HK-2 (cell line): ENCODE data around the gene CFDP1.

ENCODE experiments used
- DNase-seq: peaks from one replicate; pipeline ENCODE4 v3.0.0-alpha.2; 2018; ENCODE audit not compliant: unreplicated experiment

Gene CFDP1

DNA sequence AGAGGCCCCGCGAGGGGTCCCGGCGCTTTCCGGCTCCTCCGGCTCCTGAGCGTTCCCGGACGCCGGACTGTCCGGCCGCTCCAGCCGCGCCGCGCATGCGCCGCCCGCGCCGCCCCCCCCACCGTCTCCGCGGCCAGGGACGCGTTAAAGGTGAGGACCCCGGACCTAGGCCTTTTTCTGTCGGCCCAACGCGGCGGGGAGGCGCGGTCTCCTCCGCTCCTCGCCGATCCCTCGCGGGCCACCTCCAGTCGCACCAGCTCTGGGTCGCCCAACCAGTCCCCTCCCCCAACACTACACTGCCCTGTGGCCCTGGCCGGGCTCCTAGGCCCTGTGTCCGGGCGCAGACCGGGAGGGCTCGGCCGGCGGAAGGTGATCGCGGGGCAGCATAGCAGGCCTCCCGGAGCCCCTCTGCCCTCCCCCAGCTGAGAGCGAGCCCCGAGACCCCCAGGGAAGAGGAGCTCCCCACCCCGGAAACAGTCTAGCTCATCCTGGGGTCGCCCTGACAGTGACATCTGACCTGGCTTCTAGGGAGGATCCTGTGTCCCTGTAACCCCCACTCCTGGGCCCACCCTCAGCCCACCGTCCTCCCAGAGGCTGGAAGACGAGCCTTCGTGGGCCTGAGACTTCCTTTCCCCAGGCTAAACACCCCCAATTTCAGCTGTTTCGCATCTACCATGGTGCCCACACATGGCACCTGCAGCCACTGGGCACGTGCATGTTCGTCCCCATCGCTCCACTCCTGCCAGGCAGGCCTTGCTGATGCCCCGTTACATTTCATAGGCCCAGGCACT lies 167.2 kb downstream of the CFDP1 start:
- DNase-seq, result peak; percentile 83

DNA sequence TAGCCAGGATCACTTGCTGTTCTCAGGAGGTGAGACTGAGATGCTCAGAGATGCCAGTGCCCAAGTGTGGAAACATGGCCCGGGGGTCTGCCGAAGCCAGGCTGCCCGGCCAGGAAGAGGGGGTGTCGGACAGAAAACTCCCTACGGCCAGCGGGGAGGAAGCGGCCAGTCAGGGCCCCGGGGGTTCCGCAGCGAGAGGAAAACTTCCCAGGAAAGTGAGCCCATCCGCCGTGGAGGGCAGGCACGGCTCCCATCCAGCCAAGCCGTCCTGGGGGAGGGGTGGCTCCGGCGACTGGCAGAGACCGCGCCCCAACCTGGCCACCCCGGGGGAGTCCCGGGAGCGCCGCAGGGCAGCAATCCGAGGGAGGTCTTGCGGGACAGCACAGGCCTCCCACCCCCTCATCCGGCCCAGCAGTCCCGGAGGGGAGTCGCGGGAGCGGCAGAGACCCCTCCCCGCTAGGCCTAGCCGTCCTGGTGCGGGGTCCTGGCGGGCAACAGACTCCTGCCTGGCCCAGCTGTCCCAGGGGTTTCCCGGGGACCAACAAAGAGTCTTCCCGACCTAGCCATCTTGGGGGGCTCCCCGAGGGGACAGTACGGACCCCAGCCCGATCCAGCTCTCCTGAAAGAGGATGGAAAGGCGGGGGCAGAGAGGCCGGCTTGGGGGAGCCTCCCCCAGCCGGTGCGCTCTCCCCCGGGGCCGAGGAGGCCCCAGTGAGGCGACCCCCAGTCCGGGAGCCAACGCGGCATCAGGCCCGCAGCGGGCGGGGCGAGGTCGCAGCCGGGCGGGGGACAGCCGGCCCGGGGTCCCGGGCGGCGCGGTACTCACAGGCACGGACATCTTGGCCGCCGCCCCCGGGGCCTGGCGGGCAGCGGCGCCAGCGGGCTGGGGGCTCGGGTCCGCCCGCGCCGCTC lies 168.0 kb downstream of the CFDP1 start:
- no peak for DNase-seq

DNA sequence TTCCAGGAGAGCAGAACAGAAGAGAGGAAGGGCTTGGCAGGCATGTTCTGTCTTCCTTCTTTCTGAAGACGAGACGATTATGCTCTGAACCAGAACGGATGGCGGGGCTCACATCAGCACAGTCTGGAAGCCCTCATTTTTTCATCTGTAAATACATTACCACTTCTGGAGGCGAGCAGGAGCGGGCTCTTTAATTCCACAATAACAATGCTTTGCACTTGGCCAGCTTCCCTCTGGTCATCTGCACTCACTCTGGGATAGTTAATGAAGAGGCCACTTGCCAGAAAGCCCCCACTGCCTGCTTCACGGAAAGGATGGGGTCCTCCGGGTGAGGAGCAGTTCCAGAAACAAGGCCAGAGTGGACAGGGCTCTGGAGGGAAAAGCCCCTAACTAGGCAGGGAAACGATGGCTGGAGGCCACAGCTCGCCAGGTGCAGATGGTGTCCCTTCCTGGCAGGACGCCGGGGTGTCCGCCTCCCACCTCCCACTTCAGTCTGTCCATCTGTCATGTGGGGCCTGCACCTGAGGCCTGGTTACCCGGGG lies 168.8 kb downstream of the CFDP1 start:
- DNase-seq, result no peak

DNA sequence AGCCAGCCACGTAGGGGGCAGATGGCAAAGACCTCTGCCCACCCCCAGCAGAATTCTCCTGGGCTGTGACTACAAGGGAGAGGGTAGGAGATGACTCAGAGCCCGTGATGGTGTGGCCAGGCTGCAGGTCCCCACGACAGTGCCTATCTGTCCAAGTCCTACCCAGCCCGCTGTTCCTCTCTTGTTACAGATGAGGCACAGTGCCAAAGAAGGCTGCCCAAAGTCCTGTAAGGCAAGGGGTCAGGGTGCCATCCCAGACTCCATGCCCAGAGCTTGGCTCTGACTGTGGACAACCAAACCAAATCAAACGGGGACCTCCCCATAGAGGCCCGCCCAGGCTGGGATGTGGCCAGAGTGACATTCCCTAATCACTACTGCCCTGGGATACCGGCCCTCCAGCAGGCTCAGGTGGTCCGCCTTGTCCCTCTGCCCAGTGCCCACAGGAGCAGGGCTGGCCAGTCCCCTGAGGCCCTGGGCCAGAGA lies 169.3 kb downstream of the CFDP1 start:
- DNase-seq, result no peak

DNA sequence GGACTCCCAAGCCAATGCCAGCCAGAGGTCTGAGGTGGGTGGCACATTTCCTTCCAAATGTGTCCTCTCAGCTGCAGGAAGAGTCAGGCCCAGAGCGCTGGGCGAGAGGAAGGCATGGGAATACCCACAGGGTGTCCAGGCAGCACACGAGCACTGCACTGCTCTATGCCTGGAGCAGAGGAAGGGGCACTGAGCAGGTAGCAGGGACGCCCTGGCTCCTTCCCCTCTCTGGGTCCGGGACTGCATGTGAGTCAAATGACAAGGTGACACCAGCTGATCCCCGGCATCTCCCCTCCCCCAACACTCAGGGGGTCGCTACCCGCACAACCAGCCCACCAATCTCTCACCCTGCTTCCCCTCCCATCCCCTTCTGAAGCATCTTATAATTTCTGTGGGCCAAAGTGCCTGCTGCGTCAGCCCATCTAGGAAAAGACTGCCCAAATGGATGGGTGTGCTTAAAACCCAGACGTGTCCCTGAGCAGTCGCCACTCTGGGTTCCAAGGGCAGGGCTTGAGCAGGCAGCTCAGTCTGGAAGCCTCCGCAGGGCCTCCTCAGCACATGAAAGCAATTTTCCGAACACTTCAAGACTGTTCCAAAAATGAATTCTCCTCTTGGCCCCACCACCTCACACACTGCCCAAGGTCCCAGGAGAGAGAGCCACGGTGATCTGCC lies 169.9 kb downstream of the CFDP1 start:
- DNase-seq, result no peak

DNA sequence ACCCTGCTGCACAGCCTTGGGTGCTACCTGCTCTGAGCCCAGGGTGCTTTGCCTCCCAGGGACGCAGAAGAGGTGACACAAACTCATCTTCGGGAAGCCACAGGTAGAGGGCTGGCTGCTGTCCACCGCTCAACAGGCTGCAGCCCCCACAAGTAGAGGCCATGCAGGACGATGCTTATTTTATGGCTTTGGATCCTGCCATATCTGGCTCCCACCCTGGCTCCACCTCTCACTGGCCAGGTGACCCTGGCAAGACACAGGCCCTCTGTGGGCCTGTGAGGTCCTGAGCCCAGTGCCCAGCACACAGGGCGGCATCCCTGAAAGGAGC lies 170.5 kb downstream of the CFDP1 start:
- no peak for DNase-seq

DNA sequence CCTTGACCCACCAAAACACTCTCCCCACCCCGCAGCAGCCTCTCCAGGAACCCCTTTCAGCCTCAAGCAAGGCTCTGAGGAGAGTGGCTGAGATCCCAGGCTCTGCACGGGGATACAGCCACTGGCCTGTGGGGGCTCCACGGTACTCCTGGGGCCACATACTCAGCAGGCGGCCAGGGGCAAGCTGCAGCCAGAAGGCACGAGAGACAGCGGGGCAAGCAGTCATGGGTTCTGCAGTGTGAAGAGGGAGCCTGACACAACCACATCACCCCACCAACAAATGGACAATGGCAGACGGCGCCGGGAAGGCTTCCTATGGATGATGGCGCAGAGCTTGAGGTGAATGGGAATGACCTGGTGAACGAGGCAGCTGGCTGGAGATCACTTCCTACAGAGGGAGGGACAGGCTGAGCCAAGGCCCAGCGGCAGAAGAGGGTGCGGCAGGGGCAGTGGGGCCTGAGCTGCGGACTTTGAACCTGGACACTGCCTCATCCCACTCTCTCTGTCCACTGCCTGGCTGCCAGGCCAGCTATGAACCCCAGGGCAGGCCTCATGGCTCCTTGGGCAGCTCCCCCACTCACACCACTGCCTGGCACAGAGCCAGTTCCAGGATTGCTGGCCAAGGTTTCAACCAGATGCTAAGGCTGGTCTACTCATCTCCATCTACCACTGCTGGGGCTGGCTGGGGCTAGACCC lies 171.1 kb downstream of the CFDP1 start:
- DNase-seq, result no peak

DNA sequence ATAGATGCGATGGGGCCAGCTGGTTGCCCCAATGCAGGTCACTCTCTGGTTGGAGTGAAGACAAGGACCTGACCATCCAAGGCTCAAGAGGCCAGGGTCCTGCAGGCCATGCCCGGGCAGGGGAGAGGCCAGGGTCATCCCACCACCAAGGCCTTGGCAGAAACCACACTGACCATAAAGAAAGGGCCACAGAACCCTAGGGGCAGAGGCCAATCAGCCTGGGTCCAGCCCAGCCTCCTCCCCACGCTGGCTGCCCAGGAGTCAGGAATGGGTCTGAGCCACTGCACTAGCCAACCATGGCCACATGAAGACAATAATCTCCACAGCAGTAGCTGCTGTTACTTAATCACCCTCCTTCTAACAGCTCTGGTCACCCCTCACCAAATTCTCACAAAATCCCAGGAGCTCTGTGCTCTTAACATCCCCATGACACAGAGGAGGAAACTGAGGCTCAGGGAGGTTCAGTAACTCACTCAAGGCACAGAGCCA lies 171.7 kb downstream of the CFDP1 start:
- DNase-seq, result no peak

DNA sequence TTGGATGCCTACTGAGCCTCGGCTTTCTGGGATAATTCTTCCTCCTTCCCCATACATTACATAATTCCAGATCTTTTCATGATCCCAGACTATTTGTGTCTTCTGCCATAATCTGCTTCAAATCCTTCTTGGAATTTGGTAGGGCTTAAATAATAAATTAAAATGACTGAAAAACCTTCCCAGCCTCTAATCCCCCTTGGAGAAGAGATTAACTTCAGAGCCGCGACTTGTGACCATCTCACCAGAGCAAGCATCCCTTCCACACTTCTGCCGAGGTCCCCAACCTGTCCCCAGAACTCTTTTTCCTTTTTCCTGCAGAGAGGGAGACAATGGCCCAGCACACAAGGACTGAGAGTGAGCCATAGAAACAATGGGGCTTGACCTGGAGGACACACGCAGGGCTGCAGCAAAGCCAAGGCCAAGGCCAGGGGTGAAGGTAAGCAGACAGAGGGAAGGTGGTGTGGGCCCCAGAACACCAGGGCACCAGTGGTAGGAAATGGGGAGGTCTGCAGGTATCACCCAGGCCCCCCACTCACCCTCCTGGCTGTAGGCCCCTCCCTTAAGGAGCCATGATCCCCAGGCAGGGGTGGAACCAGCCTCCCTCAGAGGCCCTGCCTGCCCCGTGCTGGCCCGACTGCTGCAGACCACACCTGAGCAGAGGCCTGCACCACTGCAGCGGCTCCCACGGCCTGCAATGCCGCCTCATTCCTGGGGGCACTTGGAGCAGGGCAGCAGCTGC lies 172.3 kb downstream of the CFDP1 start:
- DNase-seq, result no peak

DNA sequence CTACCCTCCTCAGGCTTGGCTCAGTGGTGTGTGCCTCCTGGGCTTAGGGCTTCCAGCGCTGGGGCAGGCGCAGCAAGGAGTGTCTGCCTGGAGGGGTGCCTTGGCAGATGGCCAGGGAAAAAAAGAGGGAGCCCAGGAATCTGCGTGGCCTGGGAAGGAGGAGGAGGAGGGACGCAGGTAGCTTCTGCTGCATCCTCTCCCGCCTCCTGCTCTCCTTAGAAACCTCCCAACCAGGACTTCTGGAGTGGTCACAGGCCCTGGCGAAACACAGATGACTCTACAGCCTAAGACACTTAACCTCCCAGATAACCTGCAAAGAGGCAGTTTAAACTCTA lies 174.5 kb downstream of the CFDP1 start:
- no peak for DNase-seq

DNA sequence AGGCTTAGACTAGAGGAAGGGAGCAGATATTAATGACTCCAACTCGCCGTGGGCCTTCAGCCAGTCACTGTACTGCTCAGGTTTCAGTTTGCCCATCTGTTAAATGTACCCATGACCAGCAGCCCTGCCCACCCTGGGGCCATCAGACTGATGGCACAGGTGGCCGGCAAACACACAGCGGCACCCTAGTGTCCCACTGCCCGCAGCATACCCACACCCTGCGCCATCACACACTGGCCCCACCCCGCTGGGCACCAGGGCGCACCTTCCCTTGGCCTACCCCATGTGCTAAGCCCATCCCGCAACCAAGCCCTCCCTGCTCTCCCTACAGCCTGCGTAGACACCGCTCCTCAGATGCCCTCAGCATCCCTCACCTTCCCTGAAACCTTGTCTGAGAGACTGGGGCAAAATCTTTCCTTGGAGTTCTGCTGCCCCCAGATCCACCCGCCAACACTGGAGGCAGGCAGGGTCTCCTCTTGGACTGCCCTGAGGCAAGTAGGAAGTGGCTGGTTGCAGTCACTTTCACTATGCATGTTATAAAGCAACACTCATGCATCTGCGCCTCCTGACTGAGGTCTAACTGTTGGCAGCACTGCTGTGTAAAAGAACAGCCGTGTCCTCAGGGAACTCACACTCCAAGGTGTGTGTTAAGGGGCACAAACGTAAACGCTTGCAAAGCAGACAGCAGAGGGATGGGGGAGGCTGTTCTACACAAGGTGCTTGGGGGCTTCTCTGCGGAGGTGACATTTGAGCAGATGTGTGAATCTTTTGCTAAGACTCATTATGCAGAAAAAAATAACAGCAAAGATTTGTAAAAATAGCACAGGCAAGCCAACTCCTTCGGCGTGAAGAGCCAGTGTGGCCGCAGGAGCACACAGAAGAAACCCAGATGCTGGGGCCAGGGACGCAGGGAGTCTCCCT lies 175.2 kb downstream of the CFDP1 start:
- no peak for DNase-seq

DNA sequence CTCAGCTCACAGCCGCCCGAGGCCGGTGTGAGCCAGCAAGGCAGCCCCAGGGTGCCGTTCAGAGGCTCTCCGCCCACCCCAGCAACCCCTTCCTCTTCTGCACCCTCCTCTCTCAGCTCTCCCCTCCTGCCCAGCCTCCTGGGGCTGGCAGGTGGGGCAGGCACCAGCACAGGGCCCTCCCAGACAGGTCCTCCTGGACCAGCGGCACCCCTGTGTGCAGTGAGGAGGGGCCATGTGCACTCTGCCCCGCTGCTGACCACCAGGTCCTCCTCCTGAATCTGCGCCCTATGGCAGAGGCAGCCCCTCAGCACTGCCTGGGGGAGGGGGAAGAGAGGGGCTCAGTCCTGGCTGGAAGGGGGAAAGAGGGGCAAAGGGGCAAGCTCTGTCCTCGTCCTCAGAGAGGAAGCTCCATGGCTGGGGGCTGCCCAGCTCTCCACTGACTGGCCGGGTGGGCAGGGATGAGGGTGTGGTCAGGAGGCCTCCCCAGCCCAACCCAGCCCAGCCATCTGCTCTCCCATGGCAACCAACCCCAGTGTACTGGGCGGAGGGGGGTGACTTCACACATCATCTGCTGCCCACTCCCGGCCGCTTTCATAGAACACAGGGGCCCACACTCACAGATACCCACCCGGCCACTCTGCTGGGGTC lies 176.5 kb downstream of the CFDP1 start:
- no peak for DNase-seq

DNA sequence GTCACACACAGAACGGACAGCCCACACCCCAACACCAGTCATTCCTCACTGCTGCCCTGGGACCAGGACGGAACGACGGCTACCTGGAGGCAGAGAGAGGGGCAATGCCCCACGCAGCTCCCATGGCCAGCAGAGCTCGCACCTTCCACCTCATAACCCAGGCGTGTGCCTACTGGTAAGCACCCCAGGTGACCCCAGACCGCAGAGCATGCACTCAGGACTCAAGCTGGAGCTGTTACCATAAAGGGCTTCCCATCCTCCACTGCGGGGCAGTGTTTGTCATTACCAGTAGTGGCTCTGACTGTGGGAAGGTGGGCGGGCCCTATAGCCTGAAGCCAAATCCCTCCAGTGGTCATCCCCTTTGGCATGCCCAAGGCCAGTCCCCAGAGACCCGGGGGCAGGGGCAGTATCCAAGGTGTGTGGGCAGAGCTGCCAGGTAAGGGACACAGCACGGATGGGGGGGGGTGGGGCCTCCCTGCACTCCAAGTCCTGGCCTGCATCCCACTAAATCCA lies 177.2 kb downstream of the CFDP1 start:
- no peak for DNase-seq

DNA sequence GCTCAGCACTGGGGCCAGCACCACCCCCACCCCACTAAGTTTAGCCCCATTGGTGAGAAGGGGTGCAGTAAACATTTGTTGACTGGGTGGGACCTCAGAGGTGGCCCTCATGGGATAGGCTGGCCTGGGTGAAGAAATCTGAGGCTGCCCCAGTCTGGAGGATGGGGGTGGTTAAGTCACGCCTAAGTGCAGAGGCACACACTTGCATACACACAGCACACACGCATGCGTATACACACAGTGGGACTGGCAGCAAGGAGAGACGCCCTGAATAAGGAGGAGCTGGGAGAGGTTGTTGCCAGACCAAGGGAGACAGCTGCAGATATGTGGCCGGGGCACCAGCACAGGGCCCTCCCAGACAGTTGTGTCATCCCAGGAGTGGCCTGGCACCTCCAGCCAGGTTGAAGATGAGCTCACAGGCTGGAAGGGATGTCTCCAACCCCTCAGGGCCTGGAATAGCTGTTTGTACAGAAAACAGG lies 178.9 kb downstream of the CFDP1 start:
- no peak for DNase-seq

DNA sequence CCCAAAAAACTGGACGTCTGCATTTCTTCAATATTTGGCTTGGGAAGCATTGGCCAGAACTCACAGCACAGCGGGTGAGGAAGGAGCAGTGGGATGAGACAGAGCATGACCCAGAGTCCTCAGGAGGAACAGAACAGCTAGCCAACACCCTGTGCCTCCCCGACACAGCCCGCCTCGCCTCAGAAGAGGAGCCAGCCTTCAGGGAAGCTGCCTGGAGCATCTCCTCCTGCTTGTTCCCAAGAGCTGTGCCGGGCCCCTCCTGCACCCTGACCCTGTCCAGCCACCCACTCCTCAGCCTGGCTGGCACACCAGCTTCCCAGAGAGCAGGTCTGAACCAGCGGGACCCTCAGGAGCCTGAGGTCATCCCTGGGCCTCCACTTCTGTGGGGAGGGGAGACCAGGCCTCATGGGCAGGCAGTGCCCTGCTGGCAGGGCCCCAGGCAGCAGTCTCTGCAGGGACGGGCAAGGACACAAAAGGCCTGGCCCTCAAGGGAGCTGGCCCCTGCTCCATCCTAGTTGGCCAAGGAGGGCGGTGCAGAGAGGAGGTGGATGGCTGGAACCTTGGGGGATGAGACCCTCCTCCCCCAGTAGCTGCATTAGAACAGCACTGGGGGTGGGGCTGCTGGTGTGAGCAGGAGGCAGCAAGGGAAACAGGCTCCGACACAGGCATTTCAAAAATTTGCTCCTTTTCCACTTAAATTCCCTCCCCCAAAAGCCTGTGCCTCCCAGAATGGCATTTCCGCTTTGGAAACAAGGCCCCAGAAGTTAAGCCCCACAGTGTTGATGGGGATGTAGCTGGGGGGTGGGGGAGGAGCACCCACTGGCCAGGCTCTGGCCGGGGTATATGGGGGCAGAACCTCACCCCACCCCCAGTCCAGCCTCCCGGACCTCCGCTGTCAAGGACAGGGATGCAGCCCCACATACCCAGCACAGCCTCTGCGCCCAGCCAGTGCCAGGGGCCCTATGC lies 180.1 kb downstream of the CFDP1 start:
- DNase-seq, result no peak

DNA sequence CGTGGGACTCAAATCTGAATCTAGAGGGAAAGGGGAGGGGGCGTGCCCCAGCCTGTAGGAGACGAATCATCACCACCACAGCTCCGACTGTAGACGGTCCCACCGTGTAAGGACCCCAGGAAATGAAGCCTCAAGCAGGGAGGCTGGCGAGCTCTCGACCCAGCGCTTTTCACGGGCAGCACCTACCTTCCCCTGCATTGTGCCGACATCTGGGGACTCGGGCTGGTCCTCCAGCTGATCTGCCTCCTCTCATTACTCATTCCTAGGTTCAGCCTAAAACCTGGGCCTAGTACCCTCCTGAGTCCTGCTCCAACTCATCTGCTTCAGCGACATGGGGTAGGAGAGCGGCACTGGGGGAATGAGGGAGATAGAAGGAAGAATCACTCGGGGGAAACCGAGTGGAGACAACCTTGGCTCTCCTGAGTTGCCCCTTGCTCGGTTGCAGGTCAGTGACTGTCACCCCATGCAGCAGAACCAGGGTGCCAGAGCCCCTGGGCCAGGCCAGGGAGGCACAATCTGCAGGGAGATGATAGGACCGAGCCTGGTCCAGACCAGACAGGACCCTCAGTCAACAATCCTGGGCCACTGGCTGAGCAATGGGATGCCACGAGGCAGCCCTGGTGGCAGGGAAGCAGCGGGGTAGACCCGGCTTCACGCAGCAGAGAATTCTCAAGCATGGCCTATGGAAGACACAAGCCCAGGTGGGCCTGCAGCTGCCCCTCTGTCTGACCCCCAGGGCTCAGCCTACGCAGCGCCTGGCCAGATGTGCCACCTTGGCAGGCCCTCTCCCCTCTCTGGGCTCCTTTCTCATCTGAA lies 181.0 kb downstream of the CFDP1 start:
- DNase-seq, result no peak
